ENCODE data around the gene NANOS3.

The NANOS3 gene

GRCh38 chr19:13873834-13874515 is 3.0 kb upstream of the NANOS3 start:
- TF ChIP-seq GABPA (IDR thresholded peaks at IDR 0.05; ENCODE audit: low read depth) (no peak), CTCF (IDR thresholded peaks at IDR 0.05; ENCODE audit: insufficient read depth, low read length) (no peak), SPI1 (IDR thresholded peaks at IDR 0.05; ENCODE audit: borderline replicate concordance, low read depth) (no peak), POLR2AphosphoS5 (IDR thresholded peaks at IDR 0.05; ENCODE audit: low read depth) (no peak), REST (IDR thresholded peaks at IDR 0.05; ENCODE audit: insufficient replicate concordance, low read depth) (no peak)
- no peak overlapping the region for H3K4me3 ChIP-seq (replicated peaks; ENCODE audit: insufficient read depth, low read length)
- no peak overlapping the region for H3K27ac ChIP-seq (replicated peaks)
- DNase-seq (ENCODE audit: low read depth in 1 of 2, low spot score in 1 of 2), result no peak
- H3K27me3 ChIP-seq (ENCODE audit: insufficient read depth, poor library complexity, severe bottlenecking), result no peaks in the 10 kb centered on the region

GRCh38 chr19:13875824-13876223 is 1.1 kb upstream of the NANOS3 start:
- DNase-seq (ENCODE audit: low read depth in 1 of 2, low spot score in 1 of 2), result no peak
- no peak overlapping the region for H3K27ac ChIP-seq (replicated peaks)
- TF ChIP-seq GABPA (IDR thresholded peaks at IDR 0.05; ENCODE audit: low read depth) (no peak), POLR2AphosphoS5 (IDR thresholded peaks at IDR 0.05; ENCODE audit: low read depth) (no peak), REST (IDR thresholded peaks at IDR 0.05; ENCODE audit: insufficient replicate concordance, low read depth) (no peak), CTCF (IDR thresholded peaks at IDR 0.05; ENCODE audit: insufficient read depth, low read length) (no peak), SPI1 (IDR thresholded peaks at IDR 0.05; ENCODE audit: borderline replicate concordance, low read depth) (no peak)
- H3K4me3 ChIP-seq (replicated peaks; ENCODE audit: insufficient read depth, low read length), result no peak overlapping the region
- H3K27me3 ChIP-seq (ENCODE audit: insufficient read depth, poor library complexity, severe bottlenecking), result no peaks in the 10 kb centered on the region

GRCh38 chr19:13877303-13877702 is 369 bp downstream of the NANOS3 start:
- TF ChIP-seq GABPA (IDR thresholded peaks at IDR 0.05; ENCODE audit: low read depth), result no peak
- no peak for TF ChIP-seq REST (IDR thresholded peaks at IDR 0.05; ENCODE audit: insufficient replicate concordance, low read depth)
- TF ChIP-seq CTCF (IDR thresholded peaks at IDR 0.05; ENCODE audit: insufficient read depth, low read length), result no peak
- TF ChIP-seq SPI1 (IDR thresholded peaks at IDR 0.05; ENCODE audit: borderline replicate concordance, low read depth), result no peak
- TF ChIP-seq POLR2AphosphoS5 (IDR thresholded peaks at IDR 0.05; ENCODE audit: low read depth), result no peak
- no peak for DNase-seq (ENCODE audit: low read depth in 1 of 2, low spot score in 1 of 2)
- Histone ChIP-seq H3K27ac (replicated peaks) (no peak overlapping the region), H3K4me3 (replicated peaks; ENCODE audit: insufficient read depth, low read length) (no peak overlapping the region), H3K27me3 (ENCODE audit: insufficient read depth, poor library complexity, severe bottlenecking) (no peaks in the 10 kb centered on the region)

Measured in HL-60 (cell line).